Left ventricle myocardium inferior (tissue), 1 donor: Measurements from ENCODE around the gene UBE2F. TPM values are rescaled to one million over a fixed set of nuclear protein-coding genes. Genes with fewer than 3 reads are reported as not detected.

Experiments
- DNase-seq: peaks from one replicate; pipeline ENCODE4 v3.0.0-alpha.2; 2020
- H3K27ac ChIP-seq: fragments of 200-600 bp; replicated peaks from 2 replicates; pipeline ENCODE4 v1.8.0; 2021
- H3K27me3 ChIP-seq: fragments of 200-600 bp; 2 replicates; pipeline ENCODE4 v1.8.0; 2021; ENCODE audit warnings: low read depth
- H3K36me3 ChIP-seq: fragments of 200-600 bp; 2 replicates; pipeline ENCODE4 v1.8.0; 2021
- H3K4me1 ChIP-seq: fragments of 200-600 bp; 2 replicates; pipeline ENCODE4 v1.8.0; 2021
- H3K4me3 ChIP-seq: fragments of 200-600 bp; 2 replicates; pipeline ENCODE4 v1.8.0; 2021; ENCODE audit warnings: mild to moderate bottlenecking, moderate library complexity
- H3K9me3 ChIP-seq: fragments of 200-600 bp; replicated peaks from 2 replicates; pipeline ENCODE4 v1.8.0; 2021
- CTCF ChIP-seq: fragments of 200-600 bp; IDR thresholded peaks from 2 replicates; pipeline ENCODE4 v1.8.0; 2021; ENCODE audit warnings: antibody characterized with exemption, mild to moderate bottlenecking, borderline replicate concordance
- intact Hi-C: fragments of 100-400 bp; cut with micrococcal nuclease; formaldehyde crosslinking; loops from one replicate; pipeline ENCODE4 v1.11.0; 2022
- total RNA-seq: library from RNA; stranded (reverse); fragmentation: NEBNext Ultra II Directional; extraction: Animal tissue kit (Norgen Biotek cat#: 25700); gene quantifications from one replicate; pipeline ENCODE4 v1.2.1, GENCODE V29; 2021
- donor health status: DM: no; HTN: yes; CAD: no; lungs with severe emphysema.

UBE2F gene
- total RNA-seq, 1 donor from 2014 or later, result 63.5 TPM

- Histone ChIP-seq H3K9me3 (no peaks in the 10 kb centered on the region), H3K27me3 (no peaks in the 10 kb centered on the region), H3K4me1 (peaks cover 10% of the 10 kb centered on the region), H3K4me3 (no peak overlapping the region), H3K27ac (no peak overlapping the region), H3K36me3 (peaks cover 30% of the 10 kb centered on the region)
- no peak for DNase-seq
- intact Hi-C loops, result no loop called here
- TF ChIP-seq CTCF, result no peak
Observed at GRCh38 chr2:238021327-238021726, 54.5 kb downstream of the UBE2F start.

- H3K9me3 ChIP-seq, result no peaks in the 10 kb centered on the region
- peaks cover 10% of the 10 kb centered on the region for H3K4me1 ChIP-seq
- H3K36me3 ChIP-seq, result peaks cover 37% of the 10 kb centered on the region
- DNase-seq, result no peak
- H3K27ac ChIP-seq, result no peak overlapping the region
- no peaks in the 10 kb centered on the region for H3K27me3 ChIP-seq
- no peak overlapping the region for H3K4me3 ChIP-seq
- no peak for TF ChIP-seq CTCF
- intact Hi-C loops, result no loop called here
Observed at GRCh38 chr2:238022594-238023157, 55.9 kb downstream of the UBE2F start.

- TF ChIP-seq CTCF, result no peak
- Histone ChIP-seq H3K4me3 (no peak overlapping the region), H3K36me3 (peaks cover 33% of the 10 kb centered on the region), H3K27me3 (no peaks in the 10 kb centered on the region), H3K9me3 (no peaks in the 10 kb centered on the region), H3K4me1 (peaks cover 10% of the 10 kb centered on the region), H3K27ac (no peak overlapping the region)
- intact Hi-C loops, result no loop called here
- DNase-seq, result no peak
Observed at GRCh38 chr2:238023608-238024007, 56.8 kb downstream of the UBE2F start.

GRCh38 chr2:238024986-238025385 lies 58.2 kb downstream of the UBE2F start:
- Histone ChIP-seq H3K9me3 (no peaks in the 10 kb centered on the region), H3K4me1 (peaks cover 10% of the 10 kb centered on the region), H3K36me3 (peaks cover 39% of the 10 kb centered on the region), H3K27me3 (no peaks in the 10 kb centered on the region), H3K4me3 (no peak overlapping the region), H3K27ac (no peak overlapping the region)
- intact Hi-C loops, result no loop called here
- no peak for TF ChIP-seq CTCF
- no peak for DNase-seq

GRCh38 chr2:238025741-238026360 lies 59.0 kb downstream of the UBE2F start:
- no peak for TF ChIP-seq CTCF
- no peak overlapping the region for H3K4me3 ChIP-seq
- DNase-seq, result no peak
- H3K9me3 ChIP-seq, result no peaks in the 10 kb centered on the region
- H3K27me3 ChIP-seq, result no peaks in the 10 kb centered on the region
- H3K4me1 ChIP-seq, result peaks cover 10% of the 10 kb centered on the region
- H3K36me3 ChIP-seq, result peaks cover 48% of the 10 kb centered on the region
- H3K27ac ChIP-seq, result no peak overlapping the region
- intact Hi-C loops, result no loop called here
